Neural progenitor cell (in vitro differentiated cells): ENCODE results near the gene CDKN2B.

Experiments used
- CTCF ChIP-seq: fragments of 200-600 bp; sonication (generic); IDR thresholded peaks from 2 replicates; pipeline ENCODE4 v1.5.1; 2017; ENCODE audit warnings: antibody characterized with exemption, mild to moderate bottlenecking
- EZH2 ChIP-seq: fragments of 200-600 bp; sonication (generic); IDR thresholded peaks from 2 replicates; pipeline ENCODE4 v1.6.1; 2017; ENCODE audit warnings: antibody characterized with exemption, mild to moderate bottlenecking, moderate library complexity

GRCh38 chr9:22026696-22027095 lies 17.6 kb upstream of the CDKN2B start:
- TF ChIP-seq EZH2 (no peak), CTCF (no peak)
